ENCODE measurements around the gene PTPRE.

DNA sequence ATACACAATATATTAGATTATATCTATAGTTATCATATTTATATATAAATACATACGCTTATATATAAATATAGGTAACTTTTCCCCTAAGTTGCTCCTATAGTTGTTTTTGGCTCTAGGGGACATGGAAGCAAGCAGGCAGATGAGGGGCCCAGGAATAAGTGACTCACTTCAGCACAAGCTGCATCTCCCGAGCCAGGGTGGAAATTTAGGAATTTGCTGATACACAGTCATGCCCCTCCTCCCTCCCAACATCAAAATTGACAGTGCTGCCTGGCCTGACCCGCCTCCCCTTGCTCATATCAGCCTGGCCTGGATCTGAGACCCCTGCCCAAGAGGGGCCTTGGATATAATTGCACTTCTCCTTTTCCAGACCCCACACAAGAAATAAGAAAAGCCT, 185.6 kb downstream of the PTPRE start:
- TF ChIP-seq, protein P1, sequence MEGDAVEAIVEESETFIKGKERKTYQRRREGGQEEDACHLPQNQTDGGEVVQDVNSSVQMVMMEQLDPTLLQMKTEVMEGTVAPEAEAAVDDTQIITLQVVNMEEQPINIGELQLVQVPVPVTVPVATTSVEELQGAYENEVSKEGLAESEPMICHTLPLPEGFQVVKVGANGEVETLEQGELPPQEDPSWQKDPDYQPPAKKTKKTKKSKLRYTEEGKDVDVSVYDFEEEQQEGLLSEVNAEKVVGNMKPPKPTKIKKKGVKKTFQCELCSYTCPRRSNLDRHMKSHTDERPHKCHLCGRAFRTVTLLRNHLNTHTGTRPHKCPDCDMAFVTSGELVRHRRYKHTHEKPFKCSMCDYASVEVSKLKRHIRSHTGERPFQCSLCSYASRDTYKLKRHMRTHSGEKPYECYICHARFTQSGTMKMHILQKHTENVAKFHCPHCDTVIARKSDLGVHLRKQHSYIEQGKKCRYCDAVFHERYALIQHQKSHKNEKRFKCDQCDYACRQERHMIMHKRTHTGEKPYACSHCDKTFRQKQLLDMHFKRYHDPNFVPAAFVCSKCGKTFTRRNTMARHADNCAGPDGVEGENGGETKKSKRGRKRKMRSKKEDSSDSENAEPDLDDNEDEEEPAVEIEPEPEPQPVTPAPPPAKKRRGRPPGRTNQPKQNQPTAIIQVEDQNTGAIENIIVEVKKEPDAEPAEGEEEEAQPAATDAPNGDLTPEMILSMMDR (IDR thresholded peaks at IDR 0.05): no peak
- no peak for TF ChIP-seq EP300 (IDR thresholded peaks at IDR 0.05)
